ENCODE results near the gene ADGRF3. TPM values are rescaled to one million over a fixed set of nuclear protein-coding genes. Genes with fewer than 3 reads are reported as not detected.
"Not testable (repeated sequence)": the region's sequence is repeated elsewhere in the genome, so short reads cannot be mapped to it uniquely, and the experiment has no call there.

Gene ADGRF3
- total RNA-seq, 1 experiment from 2014 or later, result under 0.01 TPM

- no peak for DNase-seq (ENCODE audit: low read depth)
Observed at GRCh38 chr2:26316845-26317244, 29.7 kb downstream of the ADGRF3 start.

- DNase-seq (ENCODE audit: low read depth), result peak; percentile 21
Observed at GRCh38 chr2:26316041-26316440, 30.5 kb downstream of the ADGRF3 start.

DNA sequence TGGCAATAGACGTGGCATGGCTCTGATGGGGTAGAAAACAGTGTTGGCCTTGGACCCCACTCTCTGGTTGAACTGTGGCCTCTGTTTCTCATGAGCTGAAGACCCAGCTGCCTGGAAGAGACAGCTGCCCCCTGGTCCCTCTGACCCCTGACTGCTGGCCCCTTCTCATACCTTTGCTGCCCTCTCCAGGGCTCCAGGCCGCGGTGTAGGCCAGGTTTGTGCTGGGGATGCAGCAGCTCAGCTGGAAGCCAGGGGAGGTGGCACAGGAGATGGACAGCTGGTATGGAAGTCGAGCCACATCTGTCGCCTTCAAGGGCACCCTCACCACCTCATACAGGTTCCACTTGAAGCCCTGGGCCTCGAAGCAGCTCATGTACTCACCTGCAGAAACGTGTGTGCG lies 32.3 kb downstream of the ADGRF3 start:
- no peak for DNase-seq (ENCODE audit: low read depth)

DNA sequence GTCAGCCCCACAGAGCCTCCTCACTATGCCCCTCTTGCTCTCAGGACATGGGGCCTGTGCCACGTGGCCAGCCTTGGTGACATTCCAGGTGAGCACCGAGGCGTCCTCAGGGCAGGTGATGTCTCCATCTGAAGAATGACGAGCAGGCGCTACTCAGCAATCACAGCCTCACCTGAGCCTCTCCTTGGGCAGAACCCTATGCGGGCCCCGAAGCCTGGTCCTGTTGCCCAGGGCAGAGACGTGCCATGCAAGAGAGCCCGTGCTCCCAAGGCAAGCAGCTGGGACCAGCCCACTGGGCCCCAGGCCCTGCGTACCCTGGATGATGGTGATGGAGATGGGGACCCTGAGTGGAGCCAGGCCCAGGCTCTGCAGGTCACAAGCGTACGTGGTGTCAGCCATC lies 33.1 kb downstream of the ADGRF3 start:
- no peak for DNase-seq (ENCODE audit: low read depth)

DNA sequence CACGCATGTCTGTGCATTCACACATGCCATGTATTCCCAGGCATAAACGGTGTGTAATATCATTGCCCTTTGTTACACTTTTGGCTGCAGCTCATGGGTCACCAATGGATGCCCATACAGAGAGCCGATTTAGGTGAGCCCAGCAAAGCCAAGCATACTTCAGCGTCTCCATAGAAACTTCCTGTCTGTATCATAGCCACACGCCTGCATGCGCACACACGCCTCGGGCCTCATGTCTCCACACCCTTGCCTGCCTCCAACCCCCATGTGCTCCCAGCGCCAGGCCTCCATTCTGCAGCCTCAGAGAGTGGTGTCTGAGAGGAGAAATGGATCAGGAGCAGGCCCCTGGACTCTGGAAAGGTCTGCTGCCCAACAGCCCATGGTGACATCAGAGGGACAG lies 34.1 kb downstream of the ADGRF3 start:
- no peak for DNase-seq (ENCODE audit: low read depth)

DNA sequence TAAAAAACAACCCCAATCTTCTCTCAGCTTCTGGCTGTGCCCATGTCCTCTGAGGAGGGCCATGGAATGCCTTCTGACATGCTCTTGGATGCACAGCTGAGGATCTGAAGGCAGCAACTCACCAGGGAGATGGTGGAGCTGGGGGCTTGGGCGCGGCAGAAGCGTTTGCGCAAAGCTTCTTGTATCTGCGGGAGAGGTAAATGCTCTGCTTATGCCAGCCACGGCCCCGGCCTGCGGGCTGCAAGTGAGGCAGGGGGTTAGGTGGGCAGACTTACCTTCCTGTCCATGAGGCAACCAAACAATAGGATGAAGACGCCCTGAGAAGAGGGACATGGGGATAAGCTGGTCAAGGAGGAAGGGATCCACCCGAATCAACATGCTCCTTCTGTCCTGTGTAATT lies 36.7 kb downstream of the ADGRF3 start:
- no peak for DNase-seq (ENCODE audit: low read depth)

GRCh38 chr2:26305540-26305939 lies 41.0 kb downstream of the ADGRF3 start:
- DNase-seq (ENCODE audit: low read depth), result no peak

DNA sequence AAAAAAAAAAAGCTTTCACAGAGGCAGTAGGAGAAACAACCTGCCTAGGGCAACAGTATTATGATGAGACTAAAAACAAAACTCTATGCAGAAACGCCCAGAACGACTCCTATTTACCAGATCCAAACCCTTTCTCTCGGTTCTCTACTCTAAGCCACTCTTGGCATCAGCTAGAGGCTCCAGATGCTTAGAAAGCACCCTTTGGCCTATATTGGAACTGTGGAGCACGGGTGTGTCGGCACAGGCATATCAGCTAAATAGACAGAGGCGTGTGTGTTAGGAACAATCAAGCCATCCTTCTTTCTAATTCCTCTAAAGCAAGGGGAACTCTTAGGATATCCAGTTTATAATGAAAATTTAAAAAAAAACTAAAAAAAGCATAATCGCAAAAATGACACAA lies 41.5 kb downstream of the ADGRF3 start:
- DNase-seq (ENCODE audit: low read depth), result not testable (repeated sequence)

DNA sequence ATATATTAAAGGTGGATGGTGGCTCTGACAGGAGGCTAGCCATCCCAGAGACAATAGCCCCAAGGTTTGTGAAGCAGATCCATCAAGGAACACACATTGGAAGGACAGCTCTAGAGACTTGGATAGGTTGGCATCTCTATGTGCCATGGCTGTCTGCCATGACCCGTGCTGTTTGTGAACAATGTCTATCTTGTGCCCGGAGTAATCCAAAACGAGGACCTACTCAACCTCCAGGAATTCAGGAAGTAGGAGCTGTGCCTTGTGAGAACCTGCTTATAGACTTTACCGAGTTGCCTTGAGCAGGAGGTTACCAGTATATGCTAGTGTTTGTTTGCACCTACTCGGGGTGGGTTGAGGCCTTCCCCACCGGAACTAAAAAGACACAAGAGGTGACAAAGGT lies 43.7 kb downstream of the ADGRF3 start:
- DNase-seq (ENCODE audit: low read depth), result no peak

GRCh38 chr2:26300234-26300925 lies 46.2 kb downstream of the ADGRF3 start:
- peak; percentile 13 for DNase-seq (ENCODE audit: low read depth)

GRCh38 chr2:26299471-26300101 lies 47.0 kb downstream of the ADGRF3 start:
- DNase-seq (ENCODE audit: low read depth), result peak; percentile 76

DNA sequence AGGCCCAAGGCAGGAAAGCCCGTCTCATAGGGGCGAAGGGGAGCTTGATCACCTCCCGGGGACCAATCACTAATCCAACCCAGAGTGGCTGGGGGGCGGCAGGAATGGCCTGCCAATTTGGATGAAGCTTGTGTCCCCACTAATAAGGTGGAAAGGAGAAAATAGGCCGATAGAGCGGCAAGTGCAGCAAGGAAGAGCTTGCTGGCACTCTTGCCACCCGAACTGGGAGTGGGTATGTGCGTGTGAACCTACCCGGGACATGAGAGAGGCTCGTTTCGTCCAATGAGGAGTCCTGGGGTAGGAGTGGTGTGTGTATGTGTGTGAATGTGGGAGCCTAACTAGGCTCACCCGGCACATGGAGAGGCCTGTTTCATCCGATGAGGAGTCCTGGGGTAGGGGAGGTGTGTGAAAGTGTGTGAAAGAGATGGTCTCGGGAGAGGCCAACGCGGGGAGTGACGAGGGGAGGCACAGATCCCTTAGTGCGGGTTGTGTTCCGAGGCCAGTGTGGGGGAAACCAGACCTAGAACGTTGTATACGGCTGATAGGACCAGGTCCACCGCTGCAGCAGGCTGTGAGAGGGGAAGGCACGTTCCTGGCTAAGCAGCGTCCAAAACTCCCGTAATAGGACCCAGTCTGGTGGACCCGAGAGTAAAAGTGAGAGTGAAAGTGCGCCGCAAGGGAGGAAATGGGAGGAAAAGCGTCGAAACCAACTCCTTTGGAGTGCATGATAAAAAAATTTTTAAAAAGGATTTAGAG lies 47.8 kb downstream of the ADGRF3 start:
- DNase-seq (ENCODE audit: low read depth), result peak; percentile 63

GRCh38 chr2:26298286-26298637 lies 48.3 kb downstream of the ADGRF3 start:
- DNase-seq (ENCODE audit: low read depth), result no peak

DNA sequence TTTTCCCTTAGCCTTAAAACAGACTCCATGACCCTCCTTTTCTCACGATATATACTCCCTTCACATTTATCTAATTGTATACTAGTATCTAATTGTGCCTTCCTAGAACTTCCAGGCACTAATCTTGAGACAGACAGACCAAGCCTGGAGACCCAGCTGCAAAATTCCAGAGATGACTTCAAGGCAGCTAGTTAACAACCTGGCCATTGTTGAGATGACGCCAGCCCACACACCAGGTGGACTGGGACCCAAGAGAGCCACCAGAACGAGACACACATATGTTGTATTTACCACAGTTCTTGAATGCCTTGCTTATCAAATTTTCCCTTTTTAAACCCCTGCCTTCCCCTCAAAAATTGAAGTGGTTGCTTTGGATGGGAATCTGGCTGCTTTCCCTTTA lies 49.5 kb downstream of the ADGRF3 start:
- DNase-seq (ENCODE audit: low read depth), result no peak

GRCh38 chr2:26295511-26295910 lies 51.1 kb downstream of the ADGRF3 start:
- DNase-seq (ENCODE audit: low read depth), result no peak

DNA sequence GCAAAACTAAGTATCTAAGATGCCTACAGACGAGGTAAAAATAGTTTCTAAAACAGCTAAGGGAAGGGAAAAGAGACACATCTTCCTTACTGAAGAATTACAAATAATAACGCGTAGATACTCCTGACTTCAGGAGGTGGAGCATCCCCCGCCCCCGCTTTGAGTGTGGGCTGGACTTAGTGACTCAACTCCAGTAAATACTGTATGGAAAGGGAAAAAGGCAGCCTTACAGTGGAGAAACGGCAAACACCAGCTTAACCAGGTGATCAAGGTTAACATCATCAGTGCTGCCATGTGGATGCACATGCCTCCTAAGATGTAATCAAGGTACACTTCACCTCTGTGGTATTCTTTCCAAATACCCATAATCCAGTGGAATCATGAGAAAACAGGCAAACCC lies 53.9 kb downstream of the ADGRF3 start:
- no peak for DNase-seq (ENCODE audit: low read depth)

GRCh38 chr2:26290001-26290400 lies 56.6 kb downstream of the ADGRF3 start:
- no peak for DNase-seq (ENCODE audit: low read depth)

- no peak for DNase-seq (ENCODE audit: low read depth)
Observed at GRCh38 chr2:26285931-26286330, 60.7 kb downstream of the ADGRF3 start.

DNA sequence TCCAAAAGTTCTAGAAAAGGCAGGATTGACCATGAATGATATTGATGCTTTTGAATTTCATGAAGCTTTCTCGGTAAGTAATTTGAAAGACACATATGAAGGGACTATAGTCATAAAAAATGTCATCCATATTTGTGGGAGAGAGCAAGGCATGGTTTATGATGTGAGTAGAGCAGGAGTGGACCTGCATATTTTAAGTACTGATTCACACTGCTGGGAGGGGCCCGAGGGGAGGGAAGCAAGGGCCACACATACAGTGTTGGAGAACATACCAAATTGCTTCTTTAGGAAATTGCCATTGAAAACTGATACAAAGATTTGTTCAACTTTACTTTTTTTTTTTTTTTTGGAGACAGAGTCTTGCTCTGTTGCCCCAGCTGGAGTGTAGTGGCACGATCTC lies 62.5 kb downstream of the ADGRF3 start:
- DNase-seq (ENCODE audit: low read depth), result peak; percentile 8

DNA sequence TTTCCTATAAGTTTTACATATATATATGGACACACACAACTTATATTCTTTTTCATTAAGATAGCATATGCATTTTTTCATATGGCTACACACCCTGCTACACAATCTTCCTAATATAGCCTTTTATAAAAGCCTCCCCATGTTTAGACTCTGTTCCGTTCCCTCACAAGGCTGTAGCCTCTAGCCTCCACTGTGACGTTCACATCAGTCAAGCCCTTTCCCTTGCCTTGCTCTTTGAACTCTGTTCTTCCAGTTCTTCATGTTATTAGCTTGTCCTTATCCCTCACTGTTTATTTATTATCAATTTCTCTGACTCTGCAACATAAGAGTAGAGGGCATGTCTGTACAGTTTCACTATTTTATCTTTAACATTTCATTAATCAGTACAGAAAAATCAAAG lies 63.0 kb downstream of the ADGRF3 start:
- no peak for DNase-seq (ENCODE audit: low read depth)

GRCh38 chr2:26281226-26281625 lies 65.4 kb downstream of the ADGRF3 start:
- DNase-seq (ENCODE audit: low read depth), result no peak

DNA sequence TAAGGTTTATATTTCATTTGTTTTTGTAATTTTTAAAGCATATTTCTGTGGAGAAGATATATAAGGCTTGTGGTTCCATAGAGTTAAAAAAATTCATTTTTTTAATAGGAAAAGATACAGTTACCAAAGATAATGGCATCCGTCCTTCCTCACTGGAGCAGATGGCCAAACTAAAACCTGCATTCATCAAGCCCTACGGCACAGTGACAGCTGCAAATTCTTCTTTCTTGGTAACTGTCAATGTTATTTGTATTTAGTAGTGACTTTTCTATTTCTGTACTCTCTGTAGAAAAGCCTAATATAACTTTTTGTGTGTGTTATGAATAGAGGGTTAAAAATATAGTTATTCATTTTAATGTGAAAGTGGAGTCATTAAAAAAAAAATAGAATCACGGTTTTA lies 66.7 kb downstream of the ADGRF3 start:
- no peak for DNase-seq (ENCODE audit: low read depth)
